Embryonic facial prominence (tissue), 1 donor: ENCODE results near the gene MRI1.
A peak's percentile ranks its signal among the peaks of the same experiment; 100 is the strongest.
"Not testable (repeated sequence)": the region's sequence is repeated elsewhere in the genome, so short reads cannot be mapped to it uniquely, and the experiment has no call there.

ENCODE experiments used
- DNase-seq: peaks from one replicate; pipeline ENCODE4 v3.0.0-alpha.2; 2016; ENCODE audit errors: extremely low spot score

Gene MRI1

DNA sequence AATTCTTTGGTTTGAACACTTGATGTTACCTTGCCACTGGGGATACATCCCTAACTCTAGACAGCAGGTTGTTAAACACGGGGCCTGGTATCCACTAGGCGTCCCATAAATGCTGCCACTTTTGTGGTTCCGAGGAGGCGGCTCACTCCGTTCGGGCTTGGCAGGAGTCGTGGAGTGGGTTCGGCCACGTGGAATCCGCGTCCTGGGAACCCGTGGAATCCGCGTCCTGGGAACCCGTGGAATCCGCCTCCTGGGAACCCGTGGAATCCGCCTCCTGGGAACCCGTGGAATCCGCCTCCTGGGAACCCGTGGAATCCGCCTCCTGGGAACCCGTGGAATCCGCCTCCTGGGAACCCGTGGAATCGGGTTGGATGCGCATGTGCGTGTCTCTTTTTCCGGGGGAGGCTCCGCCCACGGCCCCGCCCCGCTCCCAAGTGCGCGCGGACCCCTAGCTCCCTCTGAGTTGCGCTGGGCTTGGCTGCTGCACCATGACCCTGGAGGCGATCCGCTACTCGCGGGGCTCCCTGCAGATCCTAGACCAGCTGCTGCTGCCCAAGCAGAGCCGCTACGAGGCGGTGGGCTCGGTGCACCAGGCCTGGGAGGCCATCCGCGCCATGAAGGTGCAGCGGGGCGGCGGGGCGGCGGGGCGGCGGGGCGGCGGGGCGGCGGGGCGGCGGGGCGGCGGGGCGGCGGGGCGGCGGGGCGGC is at the start of gene MRI1:
MRI1 (plus strand) TSS at position 422 of the 707 bp plus-strand sequence; CDS start at position 489, 67 bp downstream.
- no peak for DNase-seq

- DNase-seq = no peak
These were observed 47.1 kb upstream of the MRI1 start for GRCh38 chr19:13717194-13717643.

- no peak for DNase-seq
These were observed 45.6 kb upstream of the MRI1 start for GRCh38 chr19:13718733-13719132.

DNA sequence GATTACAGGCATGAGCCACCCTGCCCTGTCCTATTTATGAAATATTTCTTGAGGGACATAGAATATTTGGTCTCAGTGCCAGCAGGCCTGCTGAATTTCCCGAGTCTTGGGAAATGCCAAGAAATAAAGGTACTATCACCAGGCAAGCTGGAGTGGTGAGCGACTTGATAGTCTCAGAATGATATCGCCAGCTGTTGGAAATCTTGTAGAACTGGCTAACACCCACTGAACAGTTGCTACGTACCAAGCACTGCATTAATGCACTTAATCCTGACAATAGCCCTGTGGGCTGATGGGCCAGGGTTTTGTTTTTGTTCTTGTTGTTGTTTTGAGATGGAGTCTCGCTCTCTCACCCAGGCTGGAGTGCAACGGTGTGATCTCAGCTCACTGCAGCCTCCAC is 42.2 kb upstream of the MRI1 start:
- DNase-seq = no peak

GRCh38 chr19:13723206-13723605 is 41.1 kb upstream of the MRI1 start:
- DNase-seq = no peak

GRCh38 chr19:13726323-13726722 is 38.0 kb upstream of the MRI1 start:
- no peak for DNase-seq

DNA sequence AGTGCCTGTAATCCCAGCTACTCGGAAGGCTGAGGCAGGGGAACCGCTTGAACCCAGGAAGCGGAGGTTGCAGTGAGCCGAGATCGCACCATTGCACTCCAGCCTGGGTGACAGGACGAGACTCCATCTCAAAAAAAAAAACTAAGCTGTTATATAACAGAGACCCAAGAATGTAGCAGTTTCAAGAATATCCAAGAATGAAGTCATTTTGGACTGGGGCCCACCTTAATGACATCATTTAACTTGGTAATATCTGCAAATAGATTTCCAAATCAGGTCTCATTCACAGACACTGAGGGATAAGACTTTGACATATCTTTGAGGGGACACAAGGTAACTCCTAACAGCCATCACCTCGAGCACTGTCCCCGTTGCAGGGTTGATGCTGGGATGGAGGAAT is 36.5 kb upstream of the MRI1 start:
- DNase-seq = no peak

- no peak for DNase-seq
These were observed 34.5 kb upstream of the MRI1 start for GRCh38 chr19:13729859-13730258.

GRCh38 chr19:13731147-13731964 is 33.0 kb upstream of the MRI1 start:
- peak; percentile 85 for DNase-seq

DNA sequence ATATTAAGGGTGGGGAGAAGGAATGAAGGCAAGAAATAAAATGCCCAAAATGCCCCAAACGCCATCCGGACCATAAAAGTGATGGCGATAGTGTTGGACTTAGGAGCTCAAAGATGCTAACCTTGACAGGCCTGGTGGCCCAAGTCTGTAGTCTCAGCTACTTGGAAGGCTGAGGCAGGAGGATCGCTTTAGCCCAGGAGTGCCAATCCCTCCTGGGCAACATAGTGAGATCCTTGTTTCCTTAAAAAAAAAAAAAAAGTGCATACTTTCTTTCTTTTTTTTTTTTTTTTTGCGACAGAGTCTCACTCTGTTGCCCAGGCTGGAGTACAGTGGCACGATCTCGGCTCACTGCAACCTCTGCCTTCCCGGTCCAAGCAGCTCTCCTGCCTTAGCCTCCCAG is 32.0 kb upstream of the MRI1 start:
- no peak for DNase-seq

- no peak for DNase-seq
These were observed 29.6 kb upstream of the MRI1 start for GRCh38 chr19:13734751-13735150.

DNA sequence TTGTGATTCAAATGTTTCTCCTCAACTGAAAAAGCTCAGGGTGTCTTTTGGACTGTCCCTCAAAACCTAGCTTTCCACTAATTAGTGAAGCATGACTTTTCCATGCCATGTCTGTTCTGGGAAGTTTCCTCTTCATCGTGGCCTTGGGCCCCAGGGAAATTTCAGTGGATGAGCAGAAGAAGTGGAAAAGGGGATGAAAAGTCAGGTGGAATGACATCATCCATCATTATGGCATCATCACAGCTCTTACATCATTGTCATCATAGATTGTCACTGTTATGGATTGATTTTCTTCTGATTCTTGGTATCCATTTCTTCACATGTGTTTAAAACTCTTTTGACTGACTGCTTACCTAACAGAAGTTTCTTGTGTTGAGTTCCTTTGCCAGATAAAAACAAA is 26.2 kb upstream of the MRI1 start:
- DNase-seq = no peak

GRCh38 chr19:13741893-13742292 is 22.4 kb upstream of the MRI1 start:
- no peak for DNase-seq

- DNase-seq = no peak
These were observed 21.6 kb upstream of the MRI1 start for GRCh38 chr19:13742756-13743155.

DNA sequence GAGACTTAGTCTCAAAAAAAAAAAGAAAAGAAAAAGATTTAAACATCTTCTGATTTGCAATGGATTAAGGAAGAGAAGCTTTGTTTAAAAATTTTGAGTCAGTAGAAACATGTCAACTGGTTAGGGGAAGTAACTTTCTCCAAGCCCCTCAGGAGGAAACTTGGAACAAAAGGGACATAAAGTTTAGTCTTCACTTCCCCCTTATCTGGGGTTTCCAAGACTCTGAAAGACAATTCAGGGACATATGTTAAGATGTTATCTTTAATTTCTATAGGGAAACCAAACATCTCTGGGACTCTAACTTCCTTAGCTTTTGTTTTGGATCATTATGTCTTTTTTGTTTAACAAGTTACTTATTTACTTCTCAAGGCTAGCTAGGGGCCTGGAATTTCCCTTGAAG is 20.1 kb upstream of the MRI1 start:
- no peak for DNase-seq

- DNase-seq = no peak
These were observed 17.2 kb upstream of the MRI1 start for GRCh38 chr19:13747098-13747453.

GRCh38 chr19:13748169-13748828 is 16.0 kb upstream of the MRI1 start:
- no peak for DNase-seq

DNA sequence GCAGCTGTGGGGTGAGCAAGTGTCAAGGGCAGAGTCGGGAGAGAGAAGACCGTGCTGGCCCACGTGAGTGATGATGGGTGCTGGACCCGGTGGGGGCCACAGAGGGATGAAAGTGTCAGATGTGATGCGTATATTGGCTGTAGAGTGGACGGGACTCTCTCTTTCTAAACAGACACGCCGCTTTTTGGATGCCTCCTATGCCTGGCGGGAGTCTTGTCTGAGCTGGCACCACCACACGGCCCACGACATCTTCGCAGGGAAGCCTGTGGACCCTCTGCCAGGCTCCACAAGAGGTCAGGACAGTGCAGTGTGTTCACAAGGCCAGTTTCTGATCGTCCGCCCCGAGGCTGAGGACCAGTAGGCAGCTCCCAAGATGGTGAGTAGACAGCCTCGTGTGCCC is 12.9 kb upstream of the MRI1 start:
- no peak for DNase-seq

GRCh38 chr19:13753622-13754021 is 10.7 kb upstream of the MRI1 start:
- DNase-seq = not testable (repeated sequence)

DNA sequence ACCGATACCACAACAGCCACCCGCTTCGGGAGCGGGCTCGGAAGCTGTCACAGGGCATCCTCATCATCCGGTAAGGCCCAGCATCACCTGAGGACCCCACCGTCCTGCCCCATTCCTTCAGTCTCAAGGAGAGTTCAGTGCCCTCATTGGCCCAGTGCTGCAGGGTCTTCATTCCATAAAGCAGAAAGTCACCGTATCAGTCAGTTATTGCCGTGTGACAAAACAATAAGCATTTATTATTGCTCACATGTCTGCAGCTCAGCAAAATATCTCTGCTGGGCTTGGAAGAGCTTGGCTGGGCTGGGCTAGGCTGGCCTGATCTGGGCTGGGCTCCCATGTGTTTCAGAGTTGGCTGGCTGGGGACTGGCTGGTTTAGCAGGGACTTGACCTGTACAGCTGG is 8.1 kb upstream of the MRI1 start:
- no peak for DNase-seq

DNA sequence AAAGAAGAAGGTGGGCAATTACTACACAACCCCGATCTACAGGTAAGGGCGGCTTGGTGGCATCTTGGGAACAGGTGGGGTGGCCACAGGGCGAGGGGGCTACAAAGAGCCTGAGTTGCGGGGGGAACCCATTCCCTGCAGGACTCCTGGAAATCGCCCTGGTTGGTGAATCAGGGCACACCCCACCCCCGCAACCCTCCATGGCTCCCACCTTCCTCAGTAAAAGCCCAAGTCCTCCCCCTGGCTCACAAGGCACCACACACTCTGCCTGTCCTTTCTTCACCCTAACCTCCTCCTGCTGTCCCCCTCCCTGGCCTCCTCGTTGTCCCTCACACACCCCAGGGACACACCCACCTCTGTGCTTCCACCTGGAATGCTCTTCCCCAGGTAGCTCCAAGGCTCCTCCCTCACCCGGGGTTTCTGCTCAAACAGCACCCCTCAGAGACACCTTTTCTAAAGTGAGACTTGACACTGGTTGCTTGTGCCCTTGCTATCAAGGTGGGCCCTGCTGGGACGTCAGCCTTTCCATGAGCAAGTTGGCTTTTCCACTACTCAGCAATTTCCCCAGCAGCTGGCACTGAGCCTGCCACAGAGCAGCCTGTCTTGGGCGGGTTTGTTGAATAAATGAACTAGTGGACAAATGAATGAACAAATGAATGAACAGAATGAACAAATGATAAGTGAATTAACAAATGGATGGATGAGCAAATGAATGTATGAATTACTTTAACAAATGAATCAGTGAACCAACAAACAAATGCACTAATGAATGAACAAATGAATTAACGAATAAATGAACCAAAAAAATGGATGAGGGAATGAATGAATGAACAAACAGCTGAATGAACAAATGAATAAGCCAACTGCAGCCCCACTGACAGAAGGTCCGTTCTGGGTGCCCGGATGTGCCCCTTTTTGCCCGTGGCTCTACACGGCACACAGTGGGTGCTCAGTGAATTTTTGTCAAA is 6.2 kb upstream of the MRI1 start:
- DNase-seq = no peak

- no peak for DNase-seq
These were observed 5.5 kb upstream of the MRI1 start for GRCh38 chr19:13758795-13759194.
